SU-DHL-6 (cell line): ENCODE results near the gene NIP7.

ENCODE experiments used
- H2AFZ ChIP-seq: fragments of 200-600 bp; sonication (generic); 2 replicates; pipeline ENCODE4 v1.6.1; 2014; ENCODE audit warnings: low read depth, mild to moderate bottlenecking, moderate library complexity, mixed read lengths, antibody characterized with exemption, low read length; ENCODE audit not compliant: severe bottlenecking
- H3F3A ChIP-seq: fragments of 200-600 bp; shearing (Covaris generic); 2 replicates; pipeline ENCODE4 v1.6.0; 2016; ENCODE audit warnings: antibody characterized with exemption, mild to moderate bottlenecking; ENCODE audit not compliant: insufficient read depth
- H3K27ac ChIP-seq: fragments of 200-600 bp; sonication (generic); 2 replicates; pipeline ENCODE4 v1.5.1; 2016; ENCODE audit warnings: low read depth, mild to moderate bottlenecking, low read length, moderate library complexity, mixed read lengths
- H3K27me3 ChIP-seq: fragments of 200-600 bp; sonication (generic), shearing (Covaris generic); 2 replicates; pipeline ENCODE4 v1.6.0; 2014; ENCODE audit warnings: mild to moderate bottlenecking, low read length
- H3K36me3 ChIP-seq: fragments of 200-600 bp; sonication (generic); 2 replicates; pipeline ENCODE4 v1.6.1; 2014; ENCODE audit warnings: mild to moderate bottlenecking, low read length, mixed read lengths
- H3K4me2 ChIP-seq: fragments of 300-600, 200-600 bp; shearing (Covaris generic), sonication (generic); 2 replicates; pipeline ENCODE4 v1.6.0; 2014; ENCODE audit warnings: low read length, low read depth, mild to moderate bottlenecking; ENCODE audit not compliant: poor library complexity, severe bottlenecking
- H3K4me3 ChIP-seq: fragments of 200-600 bp; sonication (generic); 2 replicates; pipeline ENCODE4 v1.5.1; 2014; ENCODE audit warnings: antibody characterized with exemption, low read length, mild to moderate bottlenecking, mixed read lengths; ENCODE audit not compliant: insufficient read depth, poor library complexity, severe bottlenecking
- H3K79me2 ChIP-seq: fragments of 200-600 bp; sonication (generic); 2 replicates; pipeline ENCODE4 v1.6.1; 2014; ENCODE audit warnings: mild to moderate bottlenecking, low read length, moderate library complexity; ENCODE audit not compliant: insufficient read depth
- H3K9ac ChIP-seq: fragments of 200-600 bp; sonication (generic); 2 replicates; pipeline ENCODE4 v1.7.0; 2014; ENCODE audit warnings: mild to moderate bottlenecking, low read length
- H3K9me2 ChIP-seq: fragments of 200-600 bp; sonication (generic); replicated peaks from 2 replicates; pipeline ENCODE4 v1.6.1; 2014; ENCODE audit warnings: low read length; ENCODE audit not compliant: insufficient read depth
- H3K9me3 ChIP-seq: fragments of 200-600 bp; sonication (generic); 2 replicates; pipeline ENCODE4 v1.6.1; 2014; ENCODE audit warnings: low read length, mixed read lengths; ENCODE audit not compliant: insufficient read depth
- H4K20me1 ChIP-seq: fragments of 200-600 bp; sonication (generic); 2 replicates; pipeline ENCODE4 v1.6.1; 2014; ENCODE audit warnings: low read depth, mild to moderate bottlenecking, antibody characterized with exemption, low read length, moderate library complexity, mixed read lengths
- EZH2phosphoT487 ChIP-seq: fragments of 200-600 bp; sonication (generic), shearing (Covaris generic); conservative IDR thresholded peaks from 2 replicates; pipeline ENCODE4 v1.6.1; 2018; ENCODE audit warnings: mild to moderate bottlenecking, antibody characterized with exemption, low read length, moderate library complexity, mixed read lengths
- TF ChIP-seq, protein P1 (sequence below): fragments of 200-600 bp; sonication (generic); IDR thresholded peaks from one replicate; pipeline ENCODE4 v1.5.1; 2017; ENCODE audit warnings: antibody characterized with exemption, mild to moderate bottlenecking, low read length, moderate library complexity; ENCODE audit not compliant: insufficient read depth, poor library complexity, severe bottlenecking

Gene NIP7

DNA sequence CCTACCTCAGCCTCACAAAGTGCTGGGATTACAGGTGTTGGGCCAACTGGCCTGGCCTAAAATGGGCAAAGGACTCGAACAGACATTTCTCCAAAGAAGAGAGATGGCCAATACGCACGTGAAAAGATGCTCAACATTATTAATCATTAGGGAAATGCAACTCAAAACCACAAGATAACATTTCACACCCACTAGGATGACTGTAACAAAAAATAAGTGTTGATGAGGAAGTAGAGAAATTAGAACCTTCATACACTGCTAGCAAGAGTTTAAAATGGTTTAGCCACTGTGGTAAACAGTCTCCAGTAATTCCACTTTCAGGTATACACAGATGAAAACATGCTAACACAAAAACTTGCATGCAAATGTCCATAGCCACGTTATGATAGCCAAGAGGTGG is 6.4 kb downstream of the NIP7 start:
- H3K36me3 ChIP-seq, result peaks cover 16% of the 10 kb centered on the region
- no peaks in the 10 kb centered on the region for H3K9me3 ChIP-seq

GRCh38 chr16:69346683-69347082 is 7.1 kb downstream of the NIP7 start:
- peaks cover 23% of the 10 kb centered on the region for H3F3A ChIP-seq
- no peaks in the 10 kb centered on the region for H3K9me3 ChIP-seq
- H3K27me3 ChIP-seq, result no peaks in the 10 kb centered on the region
- no peak overlapping the region for H3K27ac ChIP-seq
- H3K4me2 ChIP-seq, result no peak overlapping the region
- H3K79me2 ChIP-seq, result peaks cover 5% of the 10 kb centered on the region
- H3K9me2 ChIP-seq, result no peaks in the 10 kb centered on the region
- H2AFZ ChIP-seq, result no peak overlapping the region
- peaks cover 16% of the 10 kb centered on the region for H3K36me3 ChIP-seq
- no peak overlapping the region for H3K4me3 ChIP-seq
- H4K20me1 ChIP-seq, result no peaks in the 10 kb centered on the region
- TF ChIP-seq EZH2phosphoT487, result no peak
- TF ChIP-seq, protein P1, sequence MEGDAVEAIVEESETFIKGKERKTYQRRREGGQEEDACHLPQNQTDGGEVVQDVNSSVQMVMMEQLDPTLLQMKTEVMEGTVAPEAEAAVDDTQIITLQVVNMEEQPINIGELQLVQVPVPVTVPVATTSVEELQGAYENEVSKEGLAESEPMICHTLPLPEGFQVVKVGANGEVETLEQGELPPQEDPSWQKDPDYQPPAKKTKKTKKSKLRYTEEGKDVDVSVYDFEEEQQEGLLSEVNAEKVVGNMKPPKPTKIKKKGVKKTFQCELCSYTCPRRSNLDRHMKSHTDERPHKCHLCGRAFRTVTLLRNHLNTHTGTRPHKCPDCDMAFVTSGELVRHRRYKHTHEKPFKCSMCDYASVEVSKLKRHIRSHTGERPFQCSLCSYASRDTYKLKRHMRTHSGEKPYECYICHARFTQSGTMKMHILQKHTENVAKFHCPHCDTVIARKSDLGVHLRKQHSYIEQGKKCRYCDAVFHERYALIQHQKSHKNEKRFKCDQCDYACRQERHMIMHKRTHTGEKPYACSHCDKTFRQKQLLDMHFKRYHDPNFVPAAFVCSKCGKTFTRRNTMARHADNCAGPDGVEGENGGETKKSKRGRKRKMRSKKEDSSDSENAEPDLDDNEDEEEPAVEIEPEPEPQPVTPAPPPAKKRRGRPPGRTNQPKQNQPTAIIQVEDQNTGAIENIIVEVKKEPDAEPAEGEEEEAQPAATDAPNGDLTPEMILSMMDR, result no peak
- no peak overlapping the region for H3K9ac ChIP-seq

More for the DNA sequence above, 6.4 kb downstream of the NIP7 start:
- Histone ChIP-seq H3K9ac (no peak overlapping the region), H2AFZ (no peak overlapping the region), H3K79me2 (peaks cover 13% of the 10 kb centered on the region), H4K20me1 (no peaks in the 10 kb centered on the region), H3K27ac (no peak overlapping the region), H3K4me2 (no peak overlapping the region), H3F3A (peaks cover 27% of the 10 kb centered on the region), H3K27me3 (no peaks in the 10 kb centered on the region), H3K4me3 (no peak overlapping the region), H3K9me2 (no peaks in the 10 kb centered on the region)
- TF ChIP-seq, protein P1, result no peak
- TF ChIP-seq EZH2phosphoT487, result no peak

- H3K27ac ChIP-seq, result no peak overlapping the region
- no peak overlapping the region for H3K4me3 ChIP-seq
- TF ChIP-seq EZH2phosphoT487, result no peak
- TF ChIP-seq, protein P1, result no peak
- H3K4me2 ChIP-seq, result no peak overlapping the region
- peaks cover 11% of the 10 kb centered on the region for H3F3A ChIP-seq
- H3K9ac ChIP-seq, result no peak overlapping the region
- no peaks in the 10 kb centered on the region; the same call in 1 of the 2 replicates for H3K79me2 ChIP-seq
- no peak overlapping the region for H2AFZ ChIP-seq
- peaks cover 6% of the 10 kb centered on the region; the same call in 1 of the 2 replicates for H3K36me3 ChIP-seq
- H3K9me2 ChIP-seq, result no peaks in the 10 kb centered on the region
- H3K9me3 ChIP-seq, result no peaks in the 10 kb centered on the region
- H4K20me1 ChIP-seq, result no peaks in the 10 kb centered on the region
- H3K27me3 ChIP-seq, result no peaks in the 10 kb centered on the region
Observed at GRCh38 chr16:69348222-69348621, 8.7 kb downstream of the NIP7 start.

DNA sequence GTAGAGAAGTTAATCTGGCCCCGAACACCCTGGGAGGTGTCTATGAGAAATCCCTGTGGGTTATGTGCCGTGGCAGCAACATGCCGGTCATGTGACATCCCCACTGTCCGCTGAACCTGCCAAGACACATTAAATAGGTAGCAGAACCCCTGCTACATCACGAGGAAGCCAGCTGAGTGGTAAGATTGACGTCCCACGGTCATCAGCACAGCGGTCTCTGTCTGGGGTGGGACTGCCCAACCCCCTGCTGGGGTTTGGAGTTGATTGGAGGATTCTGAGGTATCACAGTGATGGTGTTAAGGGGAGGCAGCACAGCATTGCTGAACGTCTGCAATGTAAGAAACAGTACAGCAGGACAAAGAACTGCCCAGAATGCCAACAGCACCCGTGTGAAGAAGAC is 10.0 kb downstream of the NIP7 start:
- H3K9me2 ChIP-seq, result no peaks in the 10 kb centered on the region
- no peak overlapping the region for H2AFZ ChIP-seq
- H3K27ac ChIP-seq, result no peak overlapping the region
- H3K36me3 ChIP-seq, result no peaks in the 10 kb centered on the region
- H4K20me1 ChIP-seq, result no peaks in the 10 kb centered on the region
- H3K4me2 ChIP-seq, result no peak overlapping the region
- no peak overlapping the region for H3K4me3 ChIP-seq
- H3K9me3 ChIP-seq, result no peaks in the 10 kb centered on the region
- no peak overlapping the region for H3K9ac ChIP-seq
- no peaks in the 10 kb centered on the region for H3K27me3 ChIP-seq
- H3F3A ChIP-seq, result peaks cover 7% of the 10 kb centered on the region; the same call in 1 of the 2 replicates
- no peaks in the 10 kb centered on the region for H3K79me2 ChIP-seq
- TF ChIP-seq, protein P1, result no peak
- no peak for TF ChIP-seq EZH2phosphoT487
